ENCODE data around the gene TAS2R31. TPM values are rescaled to one million over a fixed set of nuclear protein-coding genes. Genes with fewer than 3 reads are reported as not detected.

TAS2R31 gene
- total and polyA plus RNA-seq, 10 of the 15 experiments (the other 5 are each of a cell fraction or from before 2014, with no cell fraction given), result 0.09 to 4.9 (median 0.77) TPM

DNA sequence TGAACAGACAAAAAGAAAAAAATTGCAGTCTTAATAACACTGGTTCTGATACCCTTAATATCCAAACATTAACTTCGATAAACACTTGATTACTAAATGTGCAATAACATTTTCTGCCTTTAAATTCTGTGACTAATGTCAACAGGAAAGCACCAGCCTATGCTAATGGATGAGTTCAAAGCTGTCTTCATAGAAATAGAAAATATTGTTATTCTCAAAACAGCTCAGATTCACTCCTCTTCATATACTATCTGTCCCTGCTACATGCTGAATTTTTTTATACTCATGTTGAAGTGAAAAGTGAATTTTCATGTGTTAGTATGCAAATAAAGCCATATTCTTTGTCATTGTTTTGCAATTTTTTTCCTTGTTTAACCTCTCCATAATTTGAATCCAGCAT, 47.0 kb upstream of the TAS2R31 start:
- 92% methylated on average over 1 of the region's 1 CpG for WGBS (ENCODE audit: insufficient coverage, insufficient replicate concordance, low lambda C conversion rate, missing lambda C conversion rate)
- Histone ChIP-seq H3K27me3 (replicated peaks in 1 of 2; ENCODE audit: control insufficient read depth in 2 of 2, insufficient read depth in 2 of 2, low read length in 1 of 2) (no peaks in the 10 kb centered on the region), H3K27ac (ENCODE audit: control insufficient read depth, insufficient read depth) (no peak overlapping the region), H3K9ac (ENCODE audit: control insufficient read depth, insufficient read depth, low read length) (no peak overlapping the region), H2AFZ (ENCODE audit: control insufficient read depth, low read depth, low read length) (no peak overlapping the region), H3K4me1 (ENCODE audit: control insufficient read depth, insufficient read depth, low read length) (no peaks in the 10 kb centered on the region), H4K20me1 (ENCODE audit: control insufficient read depth, insufficient read depth) (no peaks in the 10 kb centered on the region), H3K4me3 (no peak overlapping the region), H3K79me2 (ENCODE audit: control insufficient read depth, insufficient read depth, low read length) (no peaks in the 10 kb centered on the region), H3K4me2 (ENCODE audit: control insufficient read depth, insufficient read depth) (no peak overlapping the region), H3K36me3 (ENCODE audit: control insufficient read depth in 2 of 2, insufficient read depth in 2 of 2, low read length in 1 of 2) (no peaks in the 10 kb centered on the region), H3K9me3 (replicated peaks; ENCODE audit: control insufficient read depth, insufficient read depth, low read length) (no peaks in the 10 kb centered on the region; the same call in 1 of the 3 replicates)
- ChIA-PET POLR2A (no interaction called here), RAD21 (ENCODE audit: unreplicated experiment) (no interaction called here), SMC1A (ENCODE audit: uncharacterized antibody, unreplicated experiment) (no interaction called here), CTCF (no interaction called here)
- TF ChIP-seq SMC3 (IDR thresholded peaks at IDR 0.05; ENCODE audit: borderline replicate concordance, low read length), result no peak
- intact Hi-C loops (cut with micrococcal nuclease; ENCODE audit: unreplicated experiment), result no loop called here
- DNase-seq (ENCODE audit: low read depth, low spot score) (no peak), ATAC-seq (no peak), FAIRE-seq (no peak)
- in situ Hi-C loops (cut with MboI), result no loop called here
- BruUV-seq (replicated peaks), result no TSS peak

DNA sequence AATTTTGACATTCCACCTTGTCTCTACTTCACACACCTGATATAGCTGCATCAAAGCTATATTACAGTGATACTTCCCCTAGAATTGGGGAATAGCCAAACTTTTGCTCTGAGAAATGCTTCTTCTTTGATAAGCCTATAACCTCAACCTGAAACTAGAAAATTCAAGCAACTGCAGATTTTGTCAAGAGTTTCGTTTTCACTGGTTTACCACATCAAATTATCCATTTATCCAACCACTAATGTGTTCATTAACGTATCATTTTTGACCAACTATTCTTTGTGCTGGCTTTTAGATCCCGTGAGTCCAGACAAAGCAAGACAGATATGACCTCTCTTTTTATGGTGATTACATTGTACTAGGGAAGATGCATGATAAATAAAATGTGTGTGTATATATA, 44.4 kb upstream of the TAS2R31 start:
- Histone ChIP-seq H4K20me1 (ENCODE audit: control insufficient read depth, insufficient read depth) (no peaks in the 10 kb centered on the region), H3K27ac (ENCODE audit: control insufficient read depth, insufficient read depth) (no peak overlapping the region), H3K4me3 (no peak overlapping the region), H2AFZ (ENCODE audit: control insufficient read depth, low read depth, low read length) (no peak overlapping the region), H3K4me1 (ENCODE audit: control insufficient read depth, insufficient read depth, low read length) (no peaks in the 10 kb centered on the region), H3K4me2 (ENCODE audit: control insufficient read depth, insufficient read depth) (no peak overlapping the region), H3K9ac (ENCODE audit: control insufficient read depth, insufficient read depth, low read length) (no peak overlapping the region), H3K36me3 (ENCODE audit: control insufficient read depth in 2 of 2, insufficient read depth in 2 of 2, low read length in 1 of 2) (no peaks in the 10 kb centered on the region), H3K27me3 (replicated peaks in 1 of 2; ENCODE audit: control insufficient read depth in 2 of 2, insufficient read depth in 2 of 2, low read length in 1 of 2) (no peaks in the 10 kb centered on the region), H3K79me2 (ENCODE audit: control insufficient read depth, insufficient read depth, low read length) (no peaks in the 10 kb centered on the region), H3K9me3 (replicated peaks; ENCODE audit: control insufficient read depth, insufficient read depth, low read length) (no peaks in the 10 kb centered on the region)
- in situ Hi-C loops (cut with MboI), result no loop called here
- ChIA-PET CTCF (no interaction called here), RAD21 (ENCODE audit: unreplicated experiment) (no interaction called here), POLR2A (no interaction called here), SMC1A (ENCODE audit: uncharacterized antibody, unreplicated experiment) (no interaction called here)
- ATAC-seq (peak; percentile 73), DNase-seq (ENCODE audit: low read depth, low spot score) (peak; percentile 15), FAIRE-seq (no peak)
- BruUV-seq (replicated peaks), result no TSS peak
- intact Hi-C loops (cut with micrococcal nuclease; ENCODE audit: unreplicated experiment), result no loop called here
- WGBS (ENCODE audit: insufficient coverage, insufficient replicate concordance, low lambda C conversion rate, missing lambda C conversion rate), result 28% methylated on average over 3 of the region's 3 CpGs
- TF ChIP-seq SMAD1 (IDR thresholded peaks at IDR 0.05; ENCODE audit: low read depth, partially characterized antibody) (no peak), PML (IDR thresholded peaks at IDR 0.05; ENCODE audit: low read length) (no peak), NFYA (IDR thresholded peaks at IDR 0.05; ENCODE audit: borderline replicate concordance, low read depth, low read length) (no peak), HDGF (IDR thresholded peaks at IDR 0.05) (no peak), POLR2AphosphoS5 (IDR thresholded peaks at IDR 0.05; ENCODE audit: low read length) (no peak), TCF7 (IDR thresholded peaks at IDR 0.05; ENCODE audit: borderline replicate concordance) (no peak), BHLHE40 (IDR thresholded peaks at IDR 0.05; ENCODE audit: borderline replicate concordance in 1 of 2, low read depth in 2 of 2, low read length in 1 of 2) (peak; percentile 64 to 86; a peak in 3 of 4 replicates), MXI1 (IDR thresholded peaks at IDR 0.05; ENCODE audit: low read depth, low read length) (no peak), SP1 (IDR thresholded peaks at IDR 0.05; ENCODE audit: low read depth, low read length) (no peak), MTA2 (IDR thresholded peaks at IDR 0.05; ENCODE audit: low read depth) (peak; percentile 54; the same call in 1 of the 2 replicates)
- TF ChIP-seq, protein P1, sequence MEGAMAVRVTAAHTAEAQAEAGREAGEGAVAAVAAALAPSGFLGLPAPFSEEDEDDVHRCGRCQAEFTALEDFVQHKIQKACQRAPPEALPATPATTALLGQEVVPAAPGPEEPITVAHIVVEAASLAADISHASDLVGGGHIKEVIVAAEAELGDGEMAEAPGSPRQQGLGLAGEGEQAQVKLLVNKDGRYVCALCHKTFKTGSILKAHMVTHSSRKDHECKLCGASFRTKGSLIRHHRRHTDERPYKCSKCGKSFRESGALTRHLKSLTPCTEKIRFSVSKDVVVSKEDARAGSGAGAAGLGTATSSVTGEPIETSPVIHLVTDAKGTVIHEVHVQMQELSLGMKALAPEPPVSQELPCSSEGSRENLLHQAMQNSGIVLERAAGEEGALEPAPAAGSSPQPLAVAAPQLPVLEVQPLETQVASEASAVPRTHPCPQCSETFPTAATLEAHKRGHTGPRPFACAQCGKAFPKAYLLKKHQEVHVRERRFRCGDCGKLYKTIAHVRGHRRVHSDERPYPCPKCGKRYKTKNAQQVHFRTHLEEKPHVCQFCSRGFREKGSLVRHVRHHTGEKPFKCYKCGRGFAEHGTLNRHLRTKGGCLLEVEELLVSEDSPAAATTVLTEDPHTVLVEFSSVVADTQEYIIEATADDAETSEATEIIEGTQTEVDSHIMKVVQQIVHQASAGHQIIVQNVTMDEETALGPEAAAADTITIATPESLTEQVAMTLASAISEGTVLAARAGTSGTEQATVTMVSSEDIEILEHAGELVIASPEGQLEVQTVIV (IDR thresholded peaks at IDR 0.05; ENCODE audit: borderline replicate concordance, partially characterized antibody), result no peak
- TF ChIP-seq, protein P2, sequence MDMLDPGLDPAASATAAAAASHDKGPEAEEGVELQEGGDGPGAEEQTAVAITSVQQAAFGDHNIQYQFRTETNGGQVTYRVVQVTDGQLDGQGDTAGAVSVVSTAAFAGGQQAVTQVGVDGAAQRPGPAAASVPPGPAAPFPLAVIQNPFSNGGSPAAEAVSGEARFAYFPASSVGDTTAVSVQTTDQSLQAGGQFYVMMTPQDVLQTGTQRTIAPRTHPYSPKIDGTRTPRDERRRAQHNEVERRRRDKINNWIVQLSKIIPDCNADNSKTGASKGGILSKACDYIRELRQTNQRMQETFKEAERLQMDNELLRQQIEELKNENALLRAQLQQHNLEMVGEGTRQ (IDR thresholded peaks at IDR 0.05; ENCODE audit: borderline replicate concordance, low read depth, low read length), result no peak
- TF ChIP-seq, protein P3, sequence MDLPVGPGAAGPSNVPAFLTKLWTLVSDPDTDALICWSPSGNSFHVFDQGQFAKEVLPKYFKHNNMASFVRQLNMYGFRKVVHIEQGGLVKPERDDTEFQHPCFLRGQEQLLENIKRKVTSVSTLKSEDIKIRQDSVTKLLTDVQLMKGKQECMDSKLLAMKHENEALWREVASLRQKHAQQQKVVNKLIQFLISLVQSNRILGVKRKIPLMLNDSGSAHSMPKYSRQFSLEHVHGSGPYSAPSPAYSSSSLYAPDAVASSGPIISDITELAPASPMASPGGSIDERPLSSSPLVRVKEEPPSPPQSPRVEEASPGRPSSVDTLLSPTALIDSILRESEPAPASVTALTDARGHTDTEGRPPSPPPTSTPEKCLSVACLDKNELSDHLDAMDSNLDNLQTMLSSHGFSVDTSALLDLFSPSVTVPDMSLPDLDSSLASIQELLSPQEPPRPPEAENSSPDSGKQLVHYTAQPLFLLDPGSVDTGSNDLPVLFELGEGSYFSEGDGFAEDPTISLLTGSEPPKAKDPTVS (IDR thresholded peaks at IDR 0.05; ENCODE audit: low read depth, low read length), result no peak
